ENCODE data around the gene TRABD2B. TPM values are rescaled to one million over a fixed set of nuclear protein-coding genes. Genes with fewer than 3 reads are reported as not detected.

TRABD2B gene
- total and polyA plus RNA-seq, 2 experiments from 2014 or later = 1.6 to 2.0 TPM

DNA sequence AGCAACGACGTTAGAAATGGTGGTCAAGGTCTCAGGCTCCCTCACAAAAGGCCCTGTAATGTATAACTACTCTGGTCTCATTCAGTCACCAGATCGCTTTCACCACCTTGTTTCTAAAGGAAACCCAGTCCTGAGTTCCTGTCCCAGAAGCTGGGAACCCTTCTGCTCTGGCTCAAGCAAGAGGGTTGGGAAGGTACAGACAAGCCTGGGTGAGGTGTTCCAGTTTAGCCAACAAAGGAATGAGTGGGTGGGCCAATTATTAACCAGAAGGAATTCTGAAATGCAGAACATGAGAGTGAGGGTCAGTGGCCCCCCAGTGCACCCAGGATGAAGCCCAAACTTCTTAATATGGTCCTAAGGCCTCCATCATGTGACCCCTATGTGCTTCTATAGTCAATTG is 17.5 kb downstream of the TRABD2B start (continued):
- TF ChIP-seq, protein P1, sequence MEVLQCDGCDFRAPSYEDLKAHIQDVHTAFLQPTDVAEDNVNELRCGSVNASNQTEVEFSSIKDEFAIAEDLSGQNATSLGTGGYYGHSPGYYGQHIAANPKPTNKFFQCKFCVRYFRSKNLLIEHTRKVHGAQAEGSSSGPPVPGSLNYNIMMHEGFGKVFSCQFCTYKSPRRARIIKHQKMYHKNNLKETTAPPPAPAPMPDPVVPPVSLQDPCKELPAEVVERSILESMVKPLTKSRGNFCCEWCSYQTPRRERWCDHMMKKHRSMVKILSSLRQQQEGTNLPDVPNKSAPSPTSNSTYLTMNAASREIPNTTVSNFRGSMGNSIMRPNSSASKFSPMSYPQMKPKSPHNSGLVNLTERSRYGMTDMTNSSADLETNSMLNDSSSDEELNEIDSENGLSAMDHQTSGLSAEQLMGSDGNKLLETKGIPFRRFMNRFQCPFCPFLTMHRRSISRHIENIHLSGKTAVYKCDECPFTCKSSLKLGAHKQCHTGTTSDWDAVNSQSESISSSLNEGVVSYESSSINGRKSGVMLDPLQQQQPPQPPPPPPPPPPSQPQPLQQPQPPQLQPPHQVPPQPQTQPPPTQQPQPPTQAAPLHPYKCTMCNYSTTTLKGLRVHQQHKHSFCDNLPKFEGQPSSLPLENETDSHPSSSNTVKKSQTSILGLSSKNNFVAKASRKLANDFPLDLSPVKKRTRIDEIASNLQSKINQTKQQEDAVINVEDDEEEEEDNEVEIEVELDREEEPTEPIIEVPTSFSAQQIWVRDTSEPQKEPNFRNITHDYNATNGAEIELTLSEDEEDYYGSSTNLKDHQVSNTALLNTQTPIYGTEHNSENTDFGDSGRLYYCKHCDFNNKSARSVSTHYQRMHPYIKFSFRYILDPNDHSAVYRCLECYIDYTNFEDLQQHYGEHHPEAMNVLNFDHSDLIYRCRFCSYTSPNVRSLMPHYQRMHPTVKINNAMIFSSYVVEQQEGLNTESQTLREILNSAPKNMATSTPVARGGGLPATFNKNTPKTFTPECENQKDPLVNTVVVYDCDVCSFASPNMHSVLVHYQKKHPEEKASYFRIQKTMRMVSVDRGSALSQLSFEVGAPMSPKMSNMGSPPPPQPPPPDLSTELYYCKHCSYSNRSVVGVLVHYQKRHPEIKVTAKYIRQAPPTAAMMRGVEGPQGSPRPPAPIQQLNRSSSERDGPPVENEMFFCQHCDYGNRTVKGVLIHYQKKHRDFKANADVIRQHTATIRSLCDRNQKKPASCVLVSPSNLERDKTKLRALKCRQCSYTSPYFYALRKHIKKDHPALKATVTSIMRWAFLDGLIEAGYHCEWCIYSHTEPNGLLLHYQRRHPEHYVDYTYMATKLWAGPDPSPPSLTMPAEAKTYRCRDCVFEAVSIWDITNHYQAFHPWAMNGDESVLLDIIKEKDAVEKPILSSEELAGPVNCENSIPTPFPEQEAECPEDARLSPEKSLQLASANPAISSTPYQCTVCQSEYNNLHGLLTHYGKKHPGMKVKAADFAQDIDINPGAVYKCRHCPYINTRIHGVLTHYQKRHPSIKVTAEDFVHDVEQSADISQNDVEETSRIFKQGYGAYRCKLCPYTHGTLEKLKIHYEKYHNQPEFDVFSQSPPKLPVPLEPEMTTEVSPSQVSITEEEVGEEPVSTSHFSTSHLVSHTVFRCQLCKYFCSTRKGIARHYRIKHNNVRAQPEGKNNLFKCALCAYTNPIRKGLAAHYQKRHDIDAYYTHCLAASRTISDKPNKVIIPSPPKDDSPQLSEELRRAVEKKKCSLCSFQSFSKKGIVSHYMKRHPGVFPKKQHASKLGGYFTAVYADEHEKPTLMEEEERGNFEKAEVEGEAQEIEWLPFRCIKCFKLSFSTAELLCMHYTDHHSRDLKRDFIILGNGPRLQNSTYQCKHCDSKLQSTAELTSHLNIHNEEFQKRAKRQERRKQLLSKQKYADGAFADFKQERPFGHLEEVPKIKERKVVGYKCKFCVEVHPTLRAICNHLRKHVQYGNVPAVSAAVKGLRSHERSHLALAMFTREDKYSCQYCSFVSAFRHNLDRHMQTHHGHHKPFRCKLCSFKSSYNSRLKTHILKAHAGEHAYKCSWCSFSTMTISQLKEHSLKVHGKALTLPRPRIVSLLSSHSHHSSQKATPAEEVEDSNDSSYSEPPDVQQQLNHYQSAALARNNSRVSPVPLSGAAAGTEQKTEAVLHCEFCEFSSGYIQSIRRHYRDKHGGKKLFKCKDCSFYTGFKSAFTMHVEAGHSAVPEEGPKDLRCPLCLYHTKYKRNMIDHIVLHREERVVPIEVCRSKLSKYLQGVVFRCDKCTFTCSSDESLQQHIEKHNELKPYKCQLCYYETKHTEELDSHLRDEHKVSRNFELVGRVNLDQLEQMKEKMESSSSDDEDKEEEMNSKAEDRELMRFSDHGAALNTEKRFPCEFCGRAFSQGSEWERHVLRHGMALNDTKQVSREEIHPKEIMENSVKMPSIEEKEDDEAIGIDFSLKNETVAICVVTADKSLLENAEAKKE (CRISPR knock-in tag; IDR thresholded peaks at IDR 0.05) = no peak

DNA sequence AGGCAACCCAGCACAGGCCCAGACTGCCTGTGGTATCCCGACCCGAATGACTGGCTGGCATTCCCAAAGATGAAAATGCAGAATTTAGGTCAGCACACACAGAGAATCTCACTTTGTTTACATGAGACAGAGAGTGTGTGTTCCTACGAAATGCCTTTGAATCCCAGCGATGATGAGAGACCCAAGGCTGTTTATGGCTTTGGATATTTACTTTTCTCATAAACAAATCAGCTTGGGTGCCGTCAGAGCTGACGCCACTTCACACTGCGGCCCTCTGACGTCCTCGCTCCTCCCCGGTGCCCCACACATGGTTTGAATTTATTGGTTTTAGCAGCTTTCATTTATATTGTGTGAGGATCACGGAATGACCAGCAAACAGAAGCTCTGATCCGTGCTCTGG is 18.7 kb downstream of the TRABD2B start:
- H3K27ac Mint-ChIP-seq = no peak overlapping the region
- peaks cover 45% of the 10 kb centered on the region for H3K79me2 ChIP-seq (replicated peaks; ENCODE audit: insufficient read depth)
- H3K9me2 ChIP-seq (ENCODE audit: insufficient read depth) = 0 out of 2 replicates have a peak, but pooled peaks cover 3% of the 10 kb centered on the region
- H3K36me3 ChIP-seq (ENCODE audit: insufficient read depth) = no peaks in the 10 kb centered on the region
- H3K9me3 Mint-ChIP-seq = peaks cover 12% of the 10 kb centered on the region
- H3F3A ChIP-seq (replicated peaks; ENCODE audit: low read depth) = peaks cover 3% of the 10 kb centered on the region
- no peak overlapping the region for H3K4me3 Mint-ChIP-seq
- DNase-seq (ENCODE audit: low spot score) = no peak
- no peaks in the 10 kb centered on the region for H3K27me3 ChIP-seq (ENCODE audit: insufficient read depth)
- ATAC-seq = no peak
- H3K36me3 Mint-ChIP-seq (ENCODE audit: low read depth) = peaks cover 10% of the 10 kb centered on the region
- peaks cover 37% of the 10 kb centered on the region for H3K4me1 Mint-ChIP-seq
- no peak overlapping the region for H2AFZ ChIP-seq
- H3K27ac ChIP-seq (ENCODE audit: low read depth) = no peak overlapping the region
- H3K4me2 ChIP-seq = no peak overlapping the region
- H4K20me1 ChIP-seq (replicated peaks; ENCODE audit: insufficient read depth) = no peaks in the 10 kb centered on the region
- no peak overlapping the region for H3K4me3 ChIP-seq
- H3K27me3 Mint-ChIP-seq (ENCODE audit: insufficient read depth, low read depth, poor library complexity) = peaks cover 11% of the 10 kb centered on the region
- TF ChIP-seq, protein P2, sequence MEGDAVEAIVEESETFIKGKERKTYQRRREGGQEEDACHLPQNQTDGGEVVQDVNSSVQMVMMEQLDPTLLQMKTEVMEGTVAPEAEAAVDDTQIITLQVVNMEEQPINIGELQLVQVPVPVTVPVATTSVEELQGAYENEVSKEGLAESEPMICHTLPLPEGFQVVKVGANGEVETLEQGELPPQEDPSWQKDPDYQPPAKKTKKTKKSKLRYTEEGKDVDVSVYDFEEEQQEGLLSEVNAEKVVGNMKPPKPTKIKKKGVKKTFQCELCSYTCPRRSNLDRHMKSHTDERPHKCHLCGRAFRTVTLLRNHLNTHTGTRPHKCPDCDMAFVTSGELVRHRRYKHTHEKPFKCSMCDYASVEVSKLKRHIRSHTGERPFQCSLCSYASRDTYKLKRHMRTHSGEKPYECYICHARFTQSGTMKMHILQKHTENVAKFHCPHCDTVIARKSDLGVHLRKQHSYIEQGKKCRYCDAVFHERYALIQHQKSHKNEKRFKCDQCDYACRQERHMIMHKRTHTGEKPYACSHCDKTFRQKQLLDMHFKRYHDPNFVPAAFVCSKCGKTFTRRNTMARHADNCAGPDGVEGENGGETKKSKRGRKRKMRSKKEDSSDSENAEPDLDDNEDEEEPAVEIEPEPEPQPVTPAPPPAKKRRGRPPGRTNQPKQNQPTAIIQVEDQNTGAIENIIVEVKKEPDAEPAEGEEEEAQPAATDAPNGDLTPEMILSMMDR (conservative IDR thresholded peaks at IDR 0.05; ENCODE audit: low read depth in 2 of 2) = no peak
- TF ChIP-seq NANOG (IDR thresholded peaks at IDR 0.05; ENCODE audit: borderline replicate concordance) (no peak), JUNB (IDR thresholded peaks at IDR 0.05; ENCODE audit: unreplicated experiment) (no peak), EZH2 (IDR thresholded peaks at IDR 0.05; ENCODE audit: low read depth, unreplicated experiment) (no peak), STAT1 (IDR thresholded peaks at IDR 0.05; ENCODE audit: unreplicated experiment) (no peak), EZH2phosphoT487 (IDR thresholded peaks at IDR 0.05; ENCODE audit: unreplicated experiment) (no peak), POLR2AphosphoS5 (IDR thresholded peaks at IDR 0.05; ENCODE audit: low read depth) (no peak), CREB1 (CRISPR knock-in tag; IDR thresholded peaks at IDR 0.05; ENCODE audit: low read depth) (no peak)
- TF ChIP-seq, protein P3, sequence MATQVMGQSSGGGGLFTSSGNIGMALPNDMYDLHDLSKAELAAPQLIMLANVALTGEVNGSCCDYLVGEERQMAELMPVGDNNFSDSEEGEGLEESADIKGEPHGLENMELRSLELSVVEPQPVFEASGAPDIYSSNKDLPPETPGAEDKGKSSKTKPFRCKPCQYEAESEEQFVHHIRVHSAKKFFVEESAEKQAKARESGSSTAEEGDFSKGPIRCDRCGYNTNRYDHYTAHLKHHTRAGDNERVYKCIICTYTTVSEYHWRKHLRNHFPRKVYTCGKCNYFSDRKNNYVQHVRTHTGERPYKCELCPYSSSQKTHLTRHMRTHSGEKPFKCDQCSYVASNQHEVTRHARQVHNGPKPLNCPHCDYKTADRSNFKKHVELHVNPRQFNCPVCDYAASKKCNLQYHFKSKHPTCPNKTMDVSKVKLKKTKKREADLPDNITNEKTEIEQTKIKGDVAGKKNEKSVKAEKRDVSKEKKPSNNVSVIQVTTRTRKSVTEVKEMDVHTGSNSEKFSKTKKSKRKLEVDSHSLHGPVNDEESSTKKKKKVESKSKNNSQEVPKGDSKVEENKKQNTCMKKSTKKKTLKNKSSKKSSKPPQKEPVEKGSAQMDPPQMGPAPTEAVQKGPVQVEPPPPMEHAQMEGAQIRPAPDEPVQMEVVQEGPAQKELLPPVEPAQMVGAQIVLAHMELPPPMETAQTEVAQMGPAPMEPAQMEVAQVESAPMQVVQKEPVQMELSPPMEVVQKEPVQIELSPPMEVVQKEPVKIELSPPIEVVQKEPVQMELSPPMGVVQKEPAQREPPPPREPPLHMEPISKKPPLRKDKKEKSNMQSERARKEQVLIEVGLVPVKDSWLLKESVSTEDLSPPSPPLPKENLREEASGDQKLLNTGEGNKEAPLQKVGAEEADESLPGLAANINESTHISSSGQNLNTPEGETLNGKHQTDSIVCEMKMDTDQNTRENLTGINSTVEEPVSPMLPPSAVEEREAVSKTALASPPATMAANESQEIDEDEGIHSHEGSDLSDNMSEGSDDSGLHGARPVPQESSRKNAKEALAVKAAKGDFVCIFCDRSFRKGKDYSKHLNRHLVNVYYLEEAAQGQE (IDR thresholded peaks at IDR 0.05; ENCODE audit: unreplicated experiment) = no peak
- TF ChIP-seq, protein P4, sequence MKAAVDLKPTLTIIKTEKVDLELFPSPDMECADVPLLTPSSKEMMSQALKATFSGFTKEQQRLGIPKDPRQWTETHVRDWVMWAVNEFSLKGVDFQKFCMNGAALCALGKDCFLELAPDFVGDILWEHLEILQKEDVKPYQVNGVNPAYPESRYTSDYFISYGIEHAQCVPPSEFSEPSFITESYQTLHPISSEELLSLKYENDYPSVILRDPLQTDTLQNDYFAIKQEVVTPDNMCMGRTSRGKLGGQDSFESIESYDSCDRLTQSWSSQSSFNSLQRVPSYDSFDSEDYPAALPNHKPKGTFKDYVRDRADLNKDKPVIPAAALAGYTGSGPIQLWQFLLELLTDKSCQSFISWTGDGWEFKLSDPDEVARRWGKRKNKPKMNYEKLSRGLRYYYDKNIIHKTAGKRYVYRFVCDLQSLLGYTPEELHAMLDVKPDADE (IDR thresholded peaks at IDR 0.05) = no peak
- H3K4me1 ChIP-seq (ENCODE audit: insufficient read depth) = peaks cover 12% of the 10 kb centered on the region
